Esophagus squamous epithelium (tissue), 4 donors: ENCODE measurements around the gene PHKB.

Experiments
- POLR2A ChIP-seq, 4 donors: fragments of 450-650 bp; IDR thresholded peaks; one replicate each; pipeline ENCODE4 v1.6.1; 2017; ENCODE audit warnings: antibody characterized with exemption in 4 of 4, mild to moderate bottlenecking in 4 of 4, moderate library complexity in 3 of 4
- TF ChIP-seq, protein P1 (sequence below), 6 experiments: fragments of 450-650 bp in 4 of 6; fragments of 200-600 bp in 2 of 6; sonication (generic) in 2 of 6; IDR thresholded peaks; one replicate each; pipeline ENCODE4 v1.5.1; 2016 to 2019; ENCODE audit warnings: antibody characterized with exemption in 6 of 6, mild to moderate bottlenecking in 4 of 6, moderate library complexity in 4 of 6

DNA sequence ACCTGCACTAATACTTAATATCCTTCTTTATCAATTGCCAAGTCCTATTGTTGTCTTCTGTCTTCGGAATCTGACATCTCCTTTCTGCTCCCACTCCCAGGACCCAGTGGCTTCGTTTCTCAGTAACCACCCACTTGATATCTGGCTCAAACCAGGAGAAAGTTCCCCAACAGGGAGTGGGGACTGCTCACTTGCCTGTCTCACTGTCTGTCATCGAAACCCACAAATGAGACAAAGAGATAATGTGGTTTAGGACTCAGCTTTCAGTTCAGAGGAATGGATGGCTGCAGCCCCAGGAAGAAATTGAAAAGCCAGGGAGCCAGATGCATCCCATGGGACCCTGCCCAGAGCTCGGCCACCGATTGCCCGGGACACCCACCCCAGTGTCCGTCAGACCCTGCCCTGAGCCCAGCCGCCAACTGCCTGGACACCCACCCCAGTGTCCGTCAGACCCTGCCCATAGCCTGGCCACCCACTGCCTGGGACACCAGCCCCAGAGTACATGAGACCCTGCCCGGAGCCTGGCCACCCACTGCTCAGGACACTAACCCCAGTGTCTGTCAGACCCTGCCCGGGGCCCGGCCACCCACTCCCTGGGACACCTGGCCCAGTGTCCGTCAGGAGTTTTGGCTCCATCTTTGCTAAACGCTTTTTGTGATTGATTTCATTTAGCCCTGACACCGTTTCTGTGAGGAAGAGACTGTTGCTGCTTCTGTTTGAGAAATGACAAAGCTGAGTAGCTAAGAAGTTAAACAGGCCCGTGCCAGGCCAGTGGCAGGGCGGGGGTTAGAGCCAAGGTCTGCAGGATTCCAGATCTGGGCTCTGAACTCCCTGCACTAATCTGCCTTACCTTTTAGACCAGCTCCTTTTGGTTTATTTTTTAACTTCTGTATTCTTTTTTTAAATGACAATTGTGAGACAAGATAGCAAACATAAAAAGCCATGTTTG, 251.4 kb downstream of the PHKB start:
- TF ChIP-seq POLR2A (IDR thresholded peaks at IDR 0.05): no peak
- TF ChIP-seq, protein P1, sequence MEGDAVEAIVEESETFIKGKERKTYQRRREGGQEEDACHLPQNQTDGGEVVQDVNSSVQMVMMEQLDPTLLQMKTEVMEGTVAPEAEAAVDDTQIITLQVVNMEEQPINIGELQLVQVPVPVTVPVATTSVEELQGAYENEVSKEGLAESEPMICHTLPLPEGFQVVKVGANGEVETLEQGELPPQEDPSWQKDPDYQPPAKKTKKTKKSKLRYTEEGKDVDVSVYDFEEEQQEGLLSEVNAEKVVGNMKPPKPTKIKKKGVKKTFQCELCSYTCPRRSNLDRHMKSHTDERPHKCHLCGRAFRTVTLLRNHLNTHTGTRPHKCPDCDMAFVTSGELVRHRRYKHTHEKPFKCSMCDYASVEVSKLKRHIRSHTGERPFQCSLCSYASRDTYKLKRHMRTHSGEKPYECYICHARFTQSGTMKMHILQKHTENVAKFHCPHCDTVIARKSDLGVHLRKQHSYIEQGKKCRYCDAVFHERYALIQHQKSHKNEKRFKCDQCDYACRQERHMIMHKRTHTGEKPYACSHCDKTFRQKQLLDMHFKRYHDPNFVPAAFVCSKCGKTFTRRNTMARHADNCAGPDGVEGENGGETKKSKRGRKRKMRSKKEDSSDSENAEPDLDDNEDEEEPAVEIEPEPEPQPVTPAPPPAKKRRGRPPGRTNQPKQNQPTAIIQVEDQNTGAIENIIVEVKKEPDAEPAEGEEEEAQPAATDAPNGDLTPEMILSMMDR (IDR thresholded peaks at IDR 0.05): no peak
